GM19238 (cell line): ENCODE data around the gene TMEM106C.

ENCODE experiments used
- DNase-seq: peaks from one replicate; pipeline ENCODE4 v3.0.0; 2011; ENCODE audit warnings: low spot score; ENCODE audit not compliant: insufficient read length

The TMEM106C gene

GRCh38 chr12:47979166-47979565 is 15.8 kb downstream of the TMEM106C start:
- no peak for DNase-seq

GRCh38 chr12:47979686-47980085 is 16.3 kb downstream of the TMEM106C start:
- DNase-seq = no peak

- no peak for DNase-seq
Measured at GRCh38 chr12:47980197-47980596, 16.8 kb downstream of the TMEM106C start.

GRCh38 chr12:47980779-47981495 is 17.5 kb downstream of the TMEM106C start:
- no peak for DNase-seq

- no peak for DNase-seq
Measured at GRCh38 chr12:47981496-47982260, 18.3 kb downstream of the TMEM106C start.

- DNase-seq = no peak
Measured at GRCh38 chr12:47982311-47982710, 18.9 kb downstream of the TMEM106C start.

- no peak for DNase-seq
Measured at GRCh38 chr12:47982770-47983169, 19.4 kb downstream of the TMEM106C start.

- DNase-seq = no peak
Measured at GRCh38 chr12:47983541-47984115, 20.2 kb downstream of the TMEM106C start.

- no peak for DNase-seq
Measured at GRCh38 chr12:47984331-47984801, 21.0 kb downstream of the TMEM106C start.

GRCh38 chr12:47985596-47986290 is 22.3 kb downstream of the TMEM106C start:
- no peak for DNase-seq

GRCh38 chr12:47986291-47986660 is 22.9 kb downstream of the TMEM106C start:
- no peak for DNase-seq

- no peak for DNase-seq
Measured at GRCh38 chr12:47986832-47987231, 23.4 kb downstream of the TMEM106C start.

- DNase-seq = no peak
Measured at GRCh38 chr12:47987411-47988072, 24.1 kb downstream of the TMEM106C start.

GRCh38 chr12:47988073-47989022 is 25.0 kb downstream of the TMEM106C start:
- DNase-seq = no peak

- no peak for DNase-seq
Measured at GRCh38 chr12:47989023-47989417, 25.6 kb downstream of the TMEM106C start.

- no peak for DNase-seq
Measured at GRCh38 chr12:47989666-47990065, 26.3 kb downstream of the TMEM106C start.

- DNase-seq = peak; percentile 78
Measured at GRCh38 chr12:47990351-47991105, 27.1 kb downstream of the TMEM106C start.

GRCh38 chr12:47991106-47992061 is 28.0 kb downstream of the TMEM106C start:
- DNase-seq = no peak
